HG03196 (cell line): ENCODE results near the gene SRSF1.
A peak's percentile ranks its signal among the peaks of the same experiment; 100 is the strongest.
"Not testable (repeated sequence)": the region's sequence is repeated elsewhere in the genome, so short reads cannot be mapped to it uniquely, and the experiment has no call there.

Experiments used
- ATAC-seq: cut with Tn5 transposase; IDR thresholded peaks from one replicate; pipeline ENCODE4 v1.9.1; 2021; ENCODE audit not compliant: unreplicated experiment

Gene SRSF1

DNA sequence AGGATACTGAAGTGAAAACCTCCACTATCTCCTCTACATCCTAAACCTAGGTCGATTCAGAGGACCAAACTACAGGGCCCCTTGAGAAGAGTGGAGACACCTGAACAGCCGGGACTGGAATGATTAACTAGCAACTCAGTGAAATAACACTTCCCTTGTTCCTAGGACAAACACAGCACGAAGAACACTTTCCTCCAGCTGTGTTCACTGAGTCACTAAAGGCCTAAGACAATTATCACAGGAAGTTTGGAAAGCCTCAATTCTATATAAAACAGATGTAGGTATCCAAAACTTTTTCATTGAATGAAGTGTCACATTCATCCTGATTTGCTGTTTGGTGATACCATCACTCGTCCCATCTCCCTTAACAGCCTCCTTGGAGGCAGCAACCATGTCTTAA is 36.3 kb downstream of the SRSF1 start:
- no peak for ATAC-seq

- no peak for ATAC-seq
Measured at GRCh38 chr17:57968456-57968855, 38.6 kb downstream of the SRSF1 start.

- ATAC-seq: no peak
Measured at GRCh38 chr17:57966875-57967274, 40.2 kb downstream of the SRSF1 start.

DNA sequence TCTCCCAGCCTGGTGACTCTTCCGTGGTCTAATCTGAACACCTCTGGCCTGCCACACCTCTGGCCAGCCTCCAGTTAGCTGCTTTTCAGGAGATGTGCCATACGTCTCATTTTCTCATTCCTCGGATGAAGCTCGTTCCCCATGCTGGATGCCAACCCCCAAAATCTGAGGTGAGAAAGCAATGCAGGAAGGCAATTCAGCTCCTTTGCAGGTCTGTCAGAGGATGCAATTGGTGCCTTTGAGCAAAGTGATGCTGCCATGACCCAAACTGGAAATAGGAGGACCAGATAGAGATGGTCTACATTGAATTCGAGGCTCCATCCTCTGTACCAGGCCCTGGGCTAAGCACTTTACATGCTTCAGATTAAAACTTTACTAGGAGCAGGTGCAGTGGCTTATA is 40.8 kb downstream of the SRSF1 start:
- no peak for ATAC-seq

GRCh38 chr17:57965521-57966160 is 41.4 kb downstream of the SRSF1 start:
- no peak for ATAC-seq

DNA sequence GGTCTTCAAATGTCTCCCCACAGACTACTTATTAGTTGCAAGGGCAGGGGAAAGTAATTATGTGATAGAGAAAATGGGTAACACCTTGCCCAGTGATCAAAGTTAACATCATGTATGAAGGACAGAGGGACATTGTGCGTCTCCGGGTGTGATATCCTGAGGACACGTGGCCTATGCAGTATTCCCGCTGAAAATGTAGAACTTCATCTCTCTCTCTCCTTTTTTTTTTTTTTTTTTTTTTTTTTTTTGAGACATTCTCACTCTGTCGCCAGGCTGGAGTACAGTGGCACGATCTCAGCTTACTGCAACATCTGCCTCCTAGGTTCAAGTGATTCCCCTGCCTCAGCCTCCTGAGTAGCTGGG is 43.9 kb downstream of the SRSF1 start:
- no peak for ATAC-seq

- no peak for ATAC-seq
Measured at GRCh38 chr17:57962279-57963148, 44.5 kb downstream of the SRSF1 start.

DNA sequence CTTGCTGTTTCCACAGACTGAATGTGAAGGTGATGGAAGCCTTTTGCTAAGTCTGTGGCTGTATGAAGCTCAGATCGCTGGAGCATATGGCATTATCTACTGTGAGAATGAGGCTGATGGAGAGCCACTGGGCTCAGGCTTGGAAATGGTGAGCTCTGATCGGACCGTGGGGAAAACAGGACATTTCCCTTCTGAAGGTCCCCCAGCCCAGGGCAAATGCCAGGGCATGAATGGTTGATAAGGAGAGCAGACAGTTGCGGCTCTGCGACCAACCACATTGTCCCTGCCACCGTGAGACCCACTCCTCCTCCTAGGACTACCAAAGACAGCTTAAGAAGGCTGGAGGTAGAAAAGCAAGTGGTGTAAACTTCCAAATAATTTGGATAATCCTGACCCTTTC is 47.1 kb downstream of the SRSF1 start:
- ATAC-seq: no peak

DNA sequence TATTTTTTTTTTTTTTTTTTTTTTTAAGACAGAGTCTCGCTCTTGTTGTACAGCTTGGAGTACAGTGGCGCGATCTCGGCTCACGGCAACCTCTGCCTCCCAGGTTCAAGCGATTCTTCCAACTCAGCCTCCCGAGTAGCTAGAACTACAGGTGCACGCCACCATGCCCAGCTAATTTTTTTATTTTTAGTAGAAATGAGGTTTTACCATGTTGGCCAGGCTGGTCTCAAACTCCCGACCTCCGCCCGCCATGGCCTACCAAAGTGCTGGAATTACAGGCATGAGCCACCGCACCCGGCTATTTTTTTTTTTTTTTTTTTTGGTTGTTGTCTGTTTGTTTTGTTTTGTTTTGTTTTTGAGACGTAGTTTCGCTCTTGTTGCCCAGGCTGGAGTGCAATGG is 48.7 kb downstream of the SRSF1 start:
- ATAC-seq: not testable (repeated sequence)

- ATAC-seq: no peak
Measured at GRCh38 chr17:57957886-57958285, 49.2 kb downstream of the SRSF1 start.

DNA sequence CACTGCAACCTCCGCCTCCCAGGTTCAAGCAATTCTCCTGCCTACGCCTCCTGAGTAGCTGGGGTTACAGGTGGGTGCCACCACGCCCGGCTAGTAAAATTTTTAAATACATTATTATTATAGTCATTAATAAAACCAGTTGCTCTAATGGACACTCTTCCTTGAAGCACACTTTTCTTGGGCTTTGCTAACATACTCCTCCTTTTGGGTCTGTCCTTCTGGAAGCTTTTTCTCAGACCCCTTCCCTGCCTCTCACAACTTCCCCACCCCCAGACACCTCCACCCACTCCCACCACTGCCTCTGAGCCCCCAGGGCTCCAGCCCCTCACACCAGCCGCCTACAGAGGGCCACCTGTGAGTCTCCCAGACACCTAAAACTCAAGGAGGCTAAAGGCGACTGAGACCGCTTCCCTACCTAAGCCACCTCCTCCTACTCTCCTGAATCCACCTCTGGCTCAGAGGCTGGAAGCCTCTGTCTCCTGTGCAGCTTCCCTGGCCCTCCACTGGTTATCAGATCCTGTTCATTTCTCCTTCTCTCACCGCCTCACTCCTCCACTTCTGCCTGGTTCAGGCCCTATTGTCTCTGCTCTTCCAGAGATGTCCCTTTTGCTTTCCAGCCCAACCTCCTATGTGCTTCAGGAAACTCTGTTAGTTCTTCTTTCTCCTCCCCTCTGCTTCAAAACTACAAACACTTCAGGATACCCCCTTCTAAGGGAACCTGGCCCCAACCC is 49.8 kb downstream of the SRSF1 start:
- no peak for ATAC-seq

GRCh38 chr17:57956291-57957119 is 50.5 kb downstream of the SRSF1 start:
- peak; percentile 54 for ATAC-seq

GRCh38 chr17:57955183-57955931 is 51.7 kb downstream of the SRSF1 start, which contains the start of gene CUEDC1:
TSS of gene CUEDC1 (minus strand) at chr17:57955412. CDS start at chr17:57885564, 69,848 bp downstream.
- no peak for ATAC-seq

DNA sequence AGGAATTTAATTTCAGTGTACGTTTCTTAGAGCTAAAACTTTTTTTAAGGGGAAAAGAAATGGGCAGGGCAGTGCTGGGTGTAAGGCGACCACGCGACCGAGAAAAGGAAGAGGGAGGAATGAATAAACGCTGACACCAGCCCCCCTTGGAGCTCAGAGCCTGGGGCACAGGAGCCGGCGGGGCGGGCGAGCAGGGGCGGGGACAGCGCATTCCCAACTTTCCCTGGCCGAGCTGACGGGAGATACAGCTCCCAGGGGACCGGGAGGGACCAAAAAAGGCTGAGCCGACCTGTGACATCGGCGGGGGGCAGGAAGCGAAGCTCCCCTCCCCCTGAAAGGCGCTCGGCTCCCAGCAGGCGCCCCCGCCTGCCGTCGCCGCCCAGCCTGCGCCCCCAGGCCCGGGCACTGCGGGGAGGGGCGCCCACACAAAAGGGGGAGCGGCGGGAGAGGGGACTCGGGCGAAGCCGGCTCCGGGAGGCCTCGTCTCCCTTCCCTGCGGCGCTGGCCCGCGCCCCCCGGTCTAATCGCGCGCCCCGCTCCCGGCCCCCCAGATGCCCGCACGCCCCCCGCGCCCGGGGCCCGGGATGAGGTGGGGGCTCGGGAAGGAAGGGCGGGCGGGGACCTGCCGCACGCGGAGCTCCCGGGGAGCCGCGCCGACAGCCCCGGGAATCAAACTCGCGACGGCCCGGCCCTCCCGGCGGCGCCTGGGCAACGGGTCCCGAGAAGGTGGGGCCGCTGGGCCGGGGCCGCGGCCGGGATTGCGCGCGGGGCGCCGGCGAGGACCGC is 52.5 kb downstream of the SRSF1 start:
- no peak for ATAC-seq

DNA sequence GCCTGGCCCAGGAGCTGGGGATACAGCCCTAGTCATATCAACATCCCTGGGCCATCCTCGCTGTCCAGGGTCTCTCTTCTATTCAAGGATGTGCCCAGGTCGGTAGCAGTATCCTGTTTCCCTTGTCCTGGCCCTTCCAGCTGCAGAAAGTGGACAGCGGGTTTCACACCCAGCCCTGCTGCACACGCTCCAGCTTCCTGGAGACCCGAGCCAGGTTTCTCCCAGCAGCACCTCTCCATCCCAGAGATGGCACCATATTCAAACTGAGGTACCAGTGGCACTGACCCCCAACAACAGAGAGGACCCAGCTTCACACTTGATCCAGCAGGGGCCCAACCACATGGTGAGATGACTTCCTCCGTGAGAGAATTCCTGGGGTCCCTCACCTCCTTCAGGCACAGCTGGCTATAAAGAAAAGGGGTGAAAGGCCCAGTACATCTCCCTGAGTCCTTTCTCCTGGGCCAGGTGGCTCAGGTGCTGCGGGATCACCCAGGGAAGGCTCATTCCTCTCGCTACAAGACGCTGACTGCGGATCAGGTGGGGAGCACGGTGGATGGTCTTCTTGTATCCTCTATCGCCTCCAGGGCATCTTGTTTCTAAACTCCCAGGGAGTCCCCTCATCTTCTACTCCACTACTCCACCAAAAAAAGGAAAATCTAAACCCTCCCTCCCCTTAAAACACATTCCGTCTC is 53.2 kb downstream of the SRSF1 start:
- ATAC-seq: no peak
